Dedifferentiated amniotic fluid mesenchymal stem cell (primary cell): ENCODE data around the gene HSPA14.
A peak's percentile ranks its signal among the peaks of the same experiment; 100 is the strongest.
"Not testable (repeated sequence)": the region's sequence is repeated elsewhere in the genome, so short reads cannot be mapped to it uniquely, and the experiment has no call there.

Source experiments
- DNase-seq: peaks from one replicate; pipeline ENCODE4 v3.0.0-alpha.2; 2016; ENCODE audit errors: extremely low spot score

HSPA14 gene

DNA sequence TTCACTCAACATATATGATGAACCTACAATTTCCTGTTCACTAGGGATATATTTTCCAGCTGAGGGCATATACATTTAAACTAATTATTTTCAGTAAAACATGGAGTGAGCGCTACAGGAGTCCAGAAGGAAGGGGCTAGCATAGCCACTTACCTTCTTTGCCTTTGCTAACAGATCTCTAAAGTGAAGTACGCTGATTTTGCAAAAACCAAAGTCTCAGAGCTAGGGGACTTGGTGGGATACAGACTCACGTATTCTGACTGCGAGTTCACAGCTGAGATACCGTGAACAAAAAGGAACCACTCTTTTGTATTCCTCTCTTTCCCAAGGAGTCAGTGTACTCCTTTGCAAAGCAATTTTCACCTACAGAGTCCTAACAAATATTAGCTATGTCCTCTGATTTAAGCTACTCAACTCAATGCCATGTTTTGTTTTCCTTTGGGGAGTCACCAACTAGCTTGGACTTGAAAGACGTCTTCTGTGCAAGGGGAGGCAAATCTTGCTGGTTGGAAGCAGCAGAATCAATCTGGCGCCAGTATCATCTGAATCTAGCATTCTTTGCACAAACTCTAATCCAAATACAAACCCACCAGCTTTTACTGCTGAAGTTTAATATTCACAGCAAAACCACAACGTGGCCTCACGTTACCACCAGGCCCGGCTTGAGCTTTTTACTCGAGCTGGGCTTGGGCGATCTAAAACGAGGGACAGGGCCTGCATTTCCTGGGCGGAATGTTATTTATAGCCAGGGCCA is 926 bp upstream of the HSPA14 start:
- DNase-seq = no peak

GRCh38 chr10:14838582-14839304 is 637 bp downstream of the HSPA14 start:
- DNase-seq = no peak

DNA sequence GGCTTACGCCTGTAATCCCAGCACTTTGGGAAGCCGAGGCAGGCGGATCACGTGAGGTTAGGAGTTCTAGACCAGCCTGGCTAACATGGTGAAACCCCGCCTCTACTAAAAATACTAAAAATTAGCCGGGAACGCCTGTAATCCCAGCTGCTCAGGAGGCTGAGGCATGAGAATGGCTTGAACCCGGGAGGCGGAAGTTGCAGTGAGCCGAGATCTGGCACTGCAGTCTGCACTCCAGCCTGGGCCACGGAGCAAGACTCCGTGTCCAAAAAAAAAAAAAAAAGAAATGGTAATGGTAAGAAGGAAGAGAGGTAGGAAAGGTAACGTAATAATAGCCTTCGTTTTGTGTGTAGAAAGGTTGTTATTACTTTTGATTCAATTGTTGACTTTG is 1.2 kb downstream of the HSPA14 start:
- no peak for DNase-seq

- no peak for DNase-seq
Measured at GRCh38 chr10:14840178-14840577, 2.1 kb downstream of the HSPA14 start.

DNA sequence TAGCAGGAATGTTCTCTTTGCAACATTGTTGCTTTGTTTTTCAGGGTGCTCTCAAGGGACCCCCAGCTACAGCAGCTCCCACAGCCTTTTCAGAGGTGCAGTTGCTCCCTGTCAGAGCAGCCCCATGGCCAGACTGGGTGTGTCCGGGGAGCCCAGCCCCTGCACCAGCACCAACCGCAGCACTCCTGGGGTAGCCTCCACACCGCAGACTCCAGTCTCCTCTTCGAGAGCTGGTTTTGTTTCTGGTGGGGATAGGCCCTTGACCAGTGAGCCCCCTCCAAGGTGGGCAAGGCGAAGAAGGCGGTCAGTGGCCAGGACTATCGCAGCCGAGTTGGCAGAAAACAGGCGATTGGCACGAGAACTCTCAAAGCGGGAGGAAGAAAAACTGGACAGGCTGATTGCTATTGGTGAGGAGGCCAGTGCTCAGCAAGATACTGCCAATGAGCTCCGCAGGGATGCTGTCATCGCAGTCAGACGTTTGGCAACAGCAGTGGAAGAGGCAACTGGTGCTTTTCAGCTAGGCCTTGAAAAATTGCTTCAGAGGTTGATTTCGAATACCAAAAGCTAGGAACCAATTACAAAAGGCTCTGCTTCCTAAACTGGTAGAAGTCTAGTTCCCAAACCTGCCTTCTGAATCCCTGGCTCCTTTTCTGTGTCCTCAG is 5.4 kb downstream of the HSPA14 start:
- DNase-seq = no peak

DNA sequence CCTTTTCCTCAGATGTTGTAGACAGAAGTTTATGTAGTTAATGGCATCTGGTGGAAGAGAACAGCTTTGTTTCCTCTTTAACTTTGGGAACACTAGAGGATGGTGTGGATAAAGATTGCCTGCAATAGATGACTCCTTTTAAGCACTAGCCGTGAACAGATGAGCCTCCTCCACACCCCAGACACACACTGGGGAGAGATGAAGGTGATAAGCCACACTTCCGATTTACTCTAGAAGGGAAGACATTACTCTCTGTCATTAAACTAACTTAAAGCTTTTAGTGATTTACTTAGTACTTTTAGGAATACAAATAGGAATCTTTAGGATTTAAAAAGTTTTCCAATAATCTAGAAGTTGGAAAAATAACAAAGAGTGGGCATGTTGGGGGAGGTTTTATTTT is 6.8 kb downstream of the HSPA14 start:
- DNase-seq = no peak

- no peak for DNase-seq
Measured at GRCh38 chr10:14852236-14852635, 14.1 kb downstream of the HSPA14 start.

- no peak for DNase-seq
Measured at GRCh38 chr10:14855453-14855852, 17.3 kb downstream of the HSPA14 start.

DNA sequence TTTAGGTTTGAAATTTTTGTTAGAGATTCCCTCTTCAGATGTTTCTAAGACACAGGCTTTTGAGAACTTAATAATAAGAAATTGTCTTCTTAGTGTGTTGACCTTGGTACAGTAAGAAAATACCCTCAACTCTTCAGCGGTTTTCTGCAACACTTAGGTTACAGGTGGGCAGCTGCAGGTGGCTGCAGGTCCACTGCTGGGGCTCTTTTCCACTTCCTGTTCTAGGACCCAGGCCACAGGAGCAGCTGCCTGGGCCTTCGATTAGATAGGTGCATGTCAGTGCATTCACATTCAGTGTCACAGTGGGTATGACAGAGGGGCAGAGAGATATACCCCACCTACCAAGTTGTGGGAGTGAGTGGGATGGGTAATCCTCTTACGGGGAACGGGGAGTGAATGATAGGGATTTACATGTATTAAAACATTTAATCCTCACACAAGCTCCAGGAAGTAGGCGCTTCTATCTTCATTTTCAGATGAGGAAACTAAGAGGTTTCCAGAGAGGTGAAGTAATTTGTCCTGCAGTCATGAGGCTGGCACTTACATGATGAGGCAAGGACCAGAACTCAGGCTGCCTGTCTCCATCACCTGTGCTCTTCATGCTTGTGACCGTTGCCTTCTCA is 20.3 kb downstream of the HSPA14 start:
- DNase-seq = no peak

DNA sequence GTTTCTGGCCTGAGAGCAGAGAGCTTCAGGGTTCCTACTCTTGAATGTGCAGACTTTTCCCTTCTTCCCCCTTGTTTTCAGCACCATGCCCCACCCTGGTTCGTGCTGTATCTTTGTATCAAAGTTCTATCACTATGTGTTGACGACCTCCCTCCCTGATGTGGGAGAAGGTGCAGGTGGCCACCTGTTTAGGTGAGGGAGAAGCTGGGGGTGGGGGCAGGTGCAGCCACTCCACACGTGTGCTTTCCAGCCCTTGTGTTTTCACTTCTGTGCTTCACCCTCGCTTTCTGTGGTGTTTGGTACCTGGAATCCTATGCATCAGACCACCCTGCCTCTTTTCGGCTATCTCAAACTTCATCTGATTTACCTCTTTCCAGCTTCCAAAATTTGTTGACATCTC is 20.9 kb downstream of the HSPA14 start:
- no peak for DNase-seq

DNA sequence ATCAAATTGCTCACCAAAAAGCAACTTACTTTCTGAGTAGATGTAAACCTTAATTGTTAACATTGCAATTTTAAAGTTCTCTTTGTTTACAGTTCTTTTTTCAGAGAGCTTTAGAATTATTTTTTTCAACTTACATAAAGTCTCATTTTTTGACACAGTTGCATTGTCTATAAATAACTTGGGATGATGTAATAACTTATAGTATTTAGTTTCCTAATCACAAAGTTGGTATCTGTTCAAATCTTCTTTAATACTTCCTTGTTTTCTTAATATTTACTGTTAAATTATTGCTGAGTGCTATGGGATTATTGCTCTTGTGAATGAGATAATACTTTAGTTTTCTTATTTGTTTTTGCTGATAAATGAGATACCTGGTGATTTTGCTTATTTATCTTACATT is 21.7 kb downstream of the HSPA14 start:
- DNase-seq = no peak

GRCh38 chr10:14860791-14861190 is 22.7 kb downstream of the HSPA14 start:
- DNase-seq = no peak

DNA sequence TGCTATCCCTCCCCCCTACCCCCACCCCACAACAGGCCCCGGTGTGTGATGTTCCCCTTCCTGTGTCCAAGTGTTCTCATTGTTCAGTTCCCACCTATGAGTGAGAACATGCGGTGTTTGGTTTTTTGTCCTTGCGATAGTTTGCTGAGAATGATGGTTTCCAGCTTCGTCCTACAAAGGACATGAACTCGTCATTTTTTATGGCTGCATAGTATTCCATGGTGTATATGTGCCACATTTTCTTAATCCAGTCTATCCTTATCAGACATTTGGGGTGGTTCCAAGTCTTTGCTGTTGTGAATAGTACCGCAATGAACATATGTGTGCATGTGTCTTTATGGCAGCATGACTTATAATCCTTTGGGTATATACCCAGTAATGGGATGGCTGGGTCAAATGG is 26.4 kb downstream of the HSPA14 start:
- not testable (repeated sequence) for DNase-seq

DNA sequence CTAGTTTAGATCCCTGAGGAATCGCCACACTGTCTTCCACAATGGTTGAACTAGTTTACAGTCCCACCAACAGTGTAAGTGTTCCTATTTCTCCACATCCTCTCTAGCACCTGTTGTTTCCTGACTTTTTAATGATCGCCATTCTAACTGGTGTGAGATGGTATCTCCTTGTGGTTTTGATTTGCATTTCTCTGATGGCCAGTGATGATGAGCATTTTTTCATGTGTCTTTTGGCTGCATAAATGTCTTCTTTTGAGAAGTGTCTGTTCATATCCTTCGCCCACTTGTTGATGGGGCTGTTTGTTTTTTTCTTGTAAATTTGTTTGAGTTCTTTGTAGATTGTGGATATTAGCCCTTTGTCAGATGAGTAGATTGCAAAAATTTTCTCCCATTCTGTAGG is 26.8 kb downstream of the HSPA14 start:
- not testable (repeated sequence) for DNase-seq

- DNase-seq = no peak
Measured at GRCh38 chr10:14873090-14873760, 35.1 kb downstream of the HSPA14 start.

GRCh38 chr10:14875941-14876340 is 37.8 kb downstream of the HSPA14 start:
- no peak for DNase-seq

DNA sequence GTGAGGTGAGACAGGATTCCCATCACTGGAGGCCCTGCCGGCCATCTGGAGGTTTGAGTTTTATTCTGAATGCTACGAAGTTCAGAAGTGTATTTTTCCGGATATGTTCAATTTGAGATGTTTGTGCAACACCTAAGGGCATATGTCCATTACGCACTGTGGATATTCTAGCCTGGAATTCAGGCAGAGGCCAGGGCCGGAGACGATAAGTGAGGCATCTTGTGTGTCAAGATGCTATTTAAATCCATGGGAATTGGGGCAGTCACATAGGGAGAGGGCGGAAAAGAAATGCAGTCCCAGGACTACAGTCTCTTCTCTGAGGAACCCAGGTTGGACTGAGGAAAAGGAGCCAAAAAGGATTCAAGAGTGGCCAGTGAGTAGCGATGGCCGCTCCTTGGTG is 38.7 kb downstream of the HSPA14 start:
- no peak for DNase-seq

DNA sequence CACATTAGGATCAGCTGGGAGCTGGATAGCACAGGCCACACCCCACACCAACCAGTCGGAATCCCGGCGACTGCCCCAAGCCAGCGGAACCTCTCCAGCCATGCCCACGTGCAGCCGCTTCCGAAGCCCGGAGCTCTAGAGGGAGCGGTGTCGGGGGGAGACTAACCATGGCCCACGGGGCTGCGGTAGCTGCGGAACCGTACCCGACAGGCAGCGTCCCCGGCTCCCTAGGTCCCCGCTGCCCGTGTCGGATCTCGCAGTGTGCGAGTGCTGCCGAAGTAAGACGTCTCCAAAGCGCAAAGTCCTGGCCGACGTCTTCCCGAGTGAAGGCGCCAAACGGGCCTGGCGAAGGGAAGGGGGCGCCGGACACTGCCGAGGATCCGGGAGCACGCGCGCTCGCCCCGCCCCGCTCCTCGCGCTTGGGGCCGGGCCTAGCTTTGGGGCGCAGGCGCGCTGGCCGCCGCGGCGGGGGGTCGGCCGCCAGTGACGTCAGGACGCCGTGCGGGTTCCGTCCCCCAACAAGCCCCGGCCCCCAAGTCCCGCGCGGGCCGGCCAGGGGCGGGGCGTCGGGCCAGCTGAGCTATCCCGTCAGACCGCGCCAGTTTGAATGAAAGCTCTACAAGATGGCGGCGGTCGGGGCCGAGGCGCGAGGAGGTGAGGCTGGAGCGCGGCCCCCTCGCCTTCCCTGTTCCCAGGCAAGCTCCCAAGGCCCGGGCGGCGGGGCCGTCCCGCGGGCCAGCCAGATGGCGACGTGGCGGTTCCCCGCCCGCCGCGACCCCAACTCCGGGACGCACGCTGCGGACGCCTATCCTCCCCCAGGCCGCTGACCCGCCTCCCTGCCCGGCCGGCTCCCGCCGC is 40.4 kb downstream of the HSPA14 start, which contains the start of gene SUV39H2:
Gene SUV39H2, plus strand, starts transcription at position 601 of the 858 bp plus-strand sequence. Its CDS starts 23 bp downstream, at position 624.
- DNase-seq = peak; percentile 94

- no peak for DNase-seq
Measured at GRCh38 chr10:14879124-14879927, 41.2 kb downstream of the HSPA14 start.

GRCh38 chr10:14879928-14880193 is 41.8 kb downstream of the HSPA14 start:
- no peak for DNase-seq
